Measurements from ENCODE around the gene IP6K2. TPM values are rescaled to one million over a fixed set of nuclear protein-coding genes. Genes with fewer than 3 reads are reported as not detected.
"Not testable (repeated sequence)": the region's sequence is repeated elsewhere in the genome, so short reads cannot be mapped to it uniquely, and the experiment has no call there.

The IP6K2 gene
- total RNA-seq, 4 donors from 2014 or later: 64.3 to 145 (median 93.0) TPM

DNA sequence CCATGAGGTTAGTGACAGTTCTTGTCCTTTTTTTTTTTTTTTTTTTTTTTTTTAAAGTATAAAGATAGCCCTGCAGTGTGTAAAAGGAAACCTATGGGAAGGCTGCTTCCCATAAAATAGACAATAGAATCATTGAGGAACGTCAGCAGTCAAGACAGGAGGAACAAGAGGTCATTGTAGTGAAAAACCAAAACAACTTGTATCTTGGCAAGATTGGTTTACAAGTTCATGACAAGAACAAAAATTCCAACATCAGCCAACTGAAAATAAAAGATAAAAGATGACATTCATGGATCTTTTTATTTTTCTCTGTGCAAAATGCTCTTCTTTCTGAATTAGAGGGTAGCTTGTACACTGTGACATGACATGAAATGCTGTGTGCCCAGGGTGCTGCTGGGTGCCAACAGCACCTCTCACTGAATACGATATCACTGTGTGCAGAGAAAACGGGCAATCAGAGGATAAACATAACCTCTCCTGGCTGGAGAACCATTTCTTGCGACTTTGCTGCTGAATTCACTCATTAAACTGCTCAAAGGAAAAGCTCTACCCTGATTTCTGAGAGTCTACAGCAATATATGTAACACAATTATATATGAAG lies 30.1 kb upstream of the IP6K2 start:
- 61 to 68% methylated on average over 4 of the region's 4 CpGs for WGBS, 2 donors
- TF ChIP-seq POLR2A (IDR thresholded peaks at IDR 0.05): no peak
- no peak for TF ChIP-seq CTCF (IDR thresholded peaks at IDR 0.05)
- no peak overlapping the region for H3K4me3 ChIP-seq (replicated peaks in 1 of 3)
- no peak for DNase-seq
- H3K4me1 ChIP-seq: peaks cover 0 to 7% of the 10 kb centered on the region in 2 donors
- H3K27ac ChIP-seq: peak overlapping the region in 1 of 3 donors; percentile 56
- no peaks in the 10 kb centered on the region for H3K27me3 ChIP-seq
- H3K36me3 ChIP-seq: peaks cover 17 to 21% of the 10 kb centered on the region in 2 donors
- intact Hi-C loops (cut with DNase I): no loop called here
- no peaks in the 10 kb centered on the region for H3K9me3 ChIP-seq

- TF ChIP-seq POLR2A (IDR thresholded peaks at IDR 0.05) (no peak), CTCF (IDR thresholded peaks at IDR 0.05) (no peak)
- DNase-seq: no peak
- intact Hi-C loops (cut with DNase I): no loop called here
- H3K36me3 ChIP-seq: no peaks in the 10 kb centered on the region
- H3K27me3 ChIP-seq: no peaks in the 10 kb centered on the region
- no peak overlapping the region for H3K4me3 ChIP-seq (replicated peaks in 1 of 3)
- H3K4me1 ChIP-seq: peaks cover 0 to 23% of the 10 kb centered on the region in 2 donors
- WGBS, 2 donors: 92 to 95% methylated on average over 7 of the region's 7 CpGs
- no peak overlapping the region for H3K27ac ChIP-seq
- no peaks in the 10 kb centered on the region for H3K9me3 ChIP-seq
Measured at GRCh38 chr3:48743773-48744172, 26.8 kb upstream of the IP6K2 start.

- H3K9me3 ChIP-seq; H3K36me3 ChIP-seq; H3K27me3 ChIP-seq; DNase-seq; H3K27ac ChIP-seq; intact Hi-C loops (cut with DNase I); H3K4me3 ChIP-seq (replicated peaks in 1 of 3): not testable (repeated sequence)
- 96 to 97% methylated on average over 10 of the region's 10 CpGs for WGBS, 2 donors
- peaks cover 0 to 16% of the 10 kb centered on the region in 2 donors for H3K4me1 ChIP-seq
Measured at GRCh38 chr3:48741226-48741625, 24.2 kb upstream of the IP6K2 start.

- intact Hi-C loops (cut with DNase I): no loop called here
- TF ChIP-seq POLR2A (IDR thresholded peaks at IDR 0.05): no peak
- peak in 5 of 6 experiments; percentile 70 to 86 (median 75) for TF ChIP-seq CTCF (IDR thresholded peaks at IDR 0.05)
- Histone ChIP-seq H3K27me3 (no peaks in the 10 kb centered on the region), H3K4me3 (replicated peaks in 1 of 3) (no peak overlapping the region), H3K9me3 (no peaks in the 10 kb centered on the region), H3K4me1 (peaks cover 0 to 20% of the 10 kb centered on the region in 2 donors), H3K27ac (peak overlapping the region in 2 of 3 donors; percentile 40 to 66), H3K36me3 (no peaks in the 10 kb centered on the region)
- 24 to 29% methylated on average over 9 of the region's 15 CpGs for WGBS, 2 donors
- peak; percentile 75 to 88 for DNase-seq
Measured at GRCh38 chr3:48739955-48740823, 23.2 kb upstream of the IP6K2 start.

DNA sequence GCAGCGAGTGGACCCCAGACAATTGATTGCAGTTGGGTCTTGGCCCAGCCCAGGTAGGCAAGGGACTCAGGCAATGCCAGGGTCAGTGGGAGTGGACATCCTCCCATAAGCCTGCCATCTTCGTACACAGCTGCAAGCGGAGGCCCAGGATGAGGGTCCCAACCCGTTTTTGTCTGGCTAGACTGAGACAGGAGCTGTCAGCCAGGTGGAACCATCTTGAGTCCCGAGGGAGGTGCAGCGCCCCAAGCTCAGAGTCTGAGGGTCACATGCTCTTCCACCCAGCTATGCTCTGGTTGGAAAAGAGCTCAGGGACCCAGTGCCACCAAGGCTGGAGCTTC lies 22.6 kb upstream of the IP6K2 start:
- intact Hi-C loops (cut with DNase I): no loop called here
- no peak overlapping the region for H3K4me3 ChIP-seq (replicated peaks in 1 of 3)
- H3K4me1 ChIP-seq: peaks cover 0 to 20% of the 10 kb centered on the region in 2 donors
- no peaks in the 10 kb centered on the region for H3K36me3 ChIP-seq
- DNase-seq: no peak
- peak overlapping the region in 2 of 3 donors; percentile 40 to 66 for H3K27ac ChIP-seq
- no peak for TF ChIP-seq CTCF (IDR thresholded peaks at IDR 0.05)
- TF ChIP-seq POLR2A (IDR thresholded peaks at IDR 0.05): no peak
- H3K27me3 ChIP-seq: no peaks in the 10 kb centered on the region
- no peaks in the 10 kb centered on the region for H3K9me3 ChIP-seq
- WGBS, 2 donors: 81 to 83% methylated on average over 1 to 6 of the region's 6 CpGs

Data from thyroid gland (tissue), 4 donors.